ENCODE data around the gene ZBTB49.
A peak's percentile ranks its signal among the peaks of the same experiment; 100 is the strongest.

The ZBTB49 gene

DNA sequence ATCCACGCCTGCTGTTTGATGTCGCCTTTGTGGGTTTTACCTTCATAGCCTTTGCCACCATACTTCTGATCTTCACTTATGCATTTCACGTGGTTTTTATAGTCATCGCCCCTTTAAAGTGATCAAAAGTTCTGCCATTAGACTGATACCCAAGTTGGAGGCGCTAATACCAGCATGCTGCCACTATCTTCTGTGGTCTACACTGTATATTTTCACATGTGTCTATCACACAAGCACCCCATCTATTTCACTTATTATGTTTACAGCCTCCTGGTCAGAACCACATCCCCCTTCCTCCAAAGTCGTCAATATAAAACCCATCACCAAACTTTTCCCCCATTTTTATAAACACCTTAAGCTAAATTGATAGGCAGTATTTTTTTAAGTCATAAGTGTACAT lies 8.3 kb upstream of the ZBTB49 start (continued):
- TF ChIP-seq ZNF175 (tag by site-specific recombination; IDR thresholded peaks at IDR 0.05): no peak

DNA sequence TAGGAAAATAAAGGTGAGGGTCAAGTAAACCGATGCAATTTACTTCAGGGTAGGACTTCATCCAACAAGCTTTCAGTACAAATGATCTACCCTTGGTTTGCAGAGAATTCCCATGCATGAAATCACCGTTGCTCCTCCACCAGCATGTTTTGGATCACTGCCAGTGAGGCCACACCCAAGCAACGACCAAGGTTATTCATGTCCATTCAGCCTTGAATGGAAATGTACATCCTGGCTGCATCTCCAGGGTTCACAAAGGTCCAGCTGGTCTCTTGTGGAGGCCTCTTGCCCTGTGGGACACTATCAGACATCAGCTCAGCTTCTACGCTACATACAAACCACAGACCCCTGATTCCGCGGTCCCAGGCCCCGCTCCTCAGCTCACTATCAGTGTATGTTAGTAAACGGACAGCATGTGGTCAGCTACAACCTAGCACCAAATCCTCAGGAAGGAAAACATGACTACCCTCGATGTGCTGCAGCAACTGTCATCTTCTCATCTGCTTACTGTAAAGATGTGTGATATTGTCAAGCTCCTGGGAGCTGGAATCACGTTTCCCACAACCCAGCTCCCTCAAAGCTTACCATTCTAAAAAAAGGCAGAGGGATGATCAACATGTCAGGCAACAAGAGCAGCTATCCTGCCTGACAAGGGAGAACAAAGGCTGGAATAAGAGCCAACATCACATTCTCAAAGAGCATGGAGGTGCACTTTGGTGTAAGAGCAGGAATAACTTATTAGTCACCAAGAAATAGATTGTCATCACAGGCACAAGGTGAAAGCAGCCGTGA lies 5.0 kb upstream of the ZBTB49 start:
- TF ChIP-seq ZBTB1 (tag by site-specific recombination; IDR thresholded peaks at IDR 0.05) (no peak), OVOL3 (tag by site-specific recombination; IDR thresholded peaks at IDR 0.05) (no peak), KLF1 (tag by site-specific recombination; IDR thresholded peaks at IDR 0.05) (peak; percentile 57), KLF9 (tag by site-specific recombination; IDR thresholded peaks at IDR 0.05; ENCODE audit: low read depth) (peak; percentile 57)
- TF ChIP-seq, protein P1, sequence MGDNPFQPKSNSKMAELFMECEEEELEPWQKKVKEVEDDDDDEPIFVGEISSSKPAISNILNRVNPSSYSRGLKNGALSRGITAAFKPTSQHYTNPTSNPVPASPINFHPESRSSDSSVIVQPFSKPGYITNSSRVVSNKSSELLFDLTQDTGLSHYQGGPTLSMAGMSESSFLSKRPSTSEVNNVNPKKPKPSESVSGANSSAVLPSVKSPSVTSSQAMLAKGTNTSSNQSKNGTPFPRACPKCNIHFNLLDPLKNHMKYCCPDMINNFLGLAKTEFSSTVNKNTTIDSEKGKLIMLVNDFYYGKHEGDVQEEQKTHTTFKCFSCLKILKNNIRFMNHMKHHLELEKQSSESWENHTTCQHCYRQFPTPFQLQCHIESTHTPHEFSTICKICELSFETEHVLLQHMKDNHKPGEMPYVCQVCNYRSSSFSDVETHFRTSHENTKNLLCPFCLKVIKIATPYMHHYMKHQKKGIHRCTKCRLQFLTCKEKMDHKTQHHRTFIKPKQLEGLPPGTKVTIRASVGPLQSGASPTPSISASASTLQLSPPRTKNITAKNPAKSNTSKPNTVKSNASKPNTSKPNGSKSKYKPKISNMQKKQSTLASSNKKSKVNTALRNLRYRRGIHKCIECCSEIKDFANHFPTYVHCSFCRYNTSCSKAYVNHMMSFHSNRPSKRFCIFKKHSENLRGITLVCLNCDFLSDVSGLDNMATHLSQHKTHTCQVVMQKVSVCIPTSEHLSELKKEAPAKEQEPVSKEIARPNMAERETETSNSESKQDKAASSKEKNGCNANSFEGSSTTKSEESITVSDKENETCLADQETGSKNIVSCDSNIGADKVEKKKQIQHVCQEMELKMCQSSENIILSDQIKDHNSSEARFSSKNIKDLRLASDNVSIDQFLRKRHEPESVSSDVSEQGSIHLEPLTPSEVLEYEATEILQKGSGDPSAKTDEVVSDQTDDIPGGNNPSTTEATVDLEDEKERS (tag by site-specific recombination; IDR thresholded peaks at IDR 0.05): no peak
- ChIA-PET POLR2A (no interaction called here), CTCF (interaction anchor here (0.6 kb wide), 1 partner anchor 180 kb away, joined by 3 read pairs; no protein-coding TSS in a partner anchor)
- Histone ChIP-seq H3K27ac (ENCODE audit: extremely low read depth, low read depth, low read length) (no peak overlapping the region), H3K9me3 (ENCODE audit: control insufficient read depth, insufficient read depth, low read depth, low read length) (no peaks in the 10 kb centered on the region), H3K4me3 (ENCODE audit: low read depth, low read length) (no peak overlapping the region), H3K36me3 (ENCODE audit: control insufficient read depth in 2 of 2, insufficient read depth in 1 of 2, low read length in 2 of 2) (peaks cover under 1 to 68% of the 10 kb centered on the region in 2 experiments; a peak in 2 of 3 replicates), H3K4me1 (ENCODE audit: control insufficient read depth, insufficient read depth, low read length) (peaks cover 4% of the 10 kb centered on the region; the same call in 1 of the 2 replicates)

DNA sequence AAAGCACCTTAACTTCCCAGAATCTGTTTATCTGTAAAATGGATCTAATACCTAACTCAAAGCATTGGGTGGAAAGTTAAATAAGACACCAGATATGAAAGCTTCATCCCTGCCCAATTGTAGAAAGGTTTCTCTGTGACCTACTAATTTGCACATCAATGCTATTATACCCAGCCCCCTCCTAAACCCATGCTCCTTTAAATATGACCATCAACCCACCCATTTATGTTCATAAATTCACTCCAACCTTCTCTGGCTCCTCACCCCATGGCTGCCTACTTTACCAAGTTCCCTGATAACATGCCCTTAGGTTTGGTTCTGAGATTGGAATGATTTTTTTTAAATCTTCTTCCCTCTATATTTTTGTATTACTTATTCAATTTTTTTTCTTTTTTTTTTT lies 2.0 kb upstream of the ZBTB49 start:
- Histone ChIP-seq H3K9me3 (ENCODE audit: control insufficient read depth, insufficient read depth, low read depth, low read length) (no peaks in the 10 kb centered on the region), H3K4me1 (ENCODE audit: control insufficient read depth, insufficient read depth, low read length) (peaks cover 4% of the 10 kb centered on the region; the same call in 1 of the 2 replicates), H3K4me3 (ENCODE audit: low read depth, low read length) (no peak overlapping the region), H3K36me3 (ENCODE audit: control insufficient read depth in 2 of 2, insufficient read depth in 1 of 2, low read length in 2 of 2) (peaks cover 0 to 44% of the 10 kb centered on the region in 2 experiments; a peak in 1 of 3 replicates), H3K27ac (ENCODE audit: extremely low read depth, low read depth, low read length) (no peak overlapping the region)
- TF ChIP-seq ZNF184 (tag by site-specific recombination; IDR thresholded peaks at IDR 0.05): no peak
- TF ChIP-seq, protein P2, sequence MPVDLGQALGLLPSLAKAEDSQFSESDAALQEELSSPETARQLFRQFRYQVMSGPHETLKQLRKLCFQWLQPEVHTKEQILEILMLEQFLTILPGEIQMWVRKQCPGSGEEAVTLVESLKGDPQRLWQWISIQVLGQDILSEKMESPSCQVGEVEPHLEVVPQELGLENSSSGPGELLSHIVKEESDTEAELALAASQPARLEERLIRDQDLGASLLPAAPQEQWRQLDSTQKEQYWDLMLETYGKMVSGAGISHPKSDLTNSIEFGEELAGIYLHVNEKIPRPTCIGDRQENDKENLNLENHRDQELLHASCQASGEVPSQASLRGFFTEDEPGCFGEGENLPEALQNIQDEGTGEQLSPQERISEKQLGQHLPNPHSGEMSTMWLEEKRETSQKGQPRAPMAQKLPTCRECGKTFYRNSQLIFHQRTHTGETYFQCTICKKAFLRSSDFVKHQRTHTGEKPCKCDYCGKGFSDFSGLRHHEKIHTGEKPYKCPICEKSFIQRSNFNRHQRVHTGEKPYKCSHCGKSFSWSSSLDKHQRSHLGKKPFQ (tag by site-specific recombination; IDR thresholded peaks at IDR 0.05): no peak
- TF ChIP-seq ZNF223 (tag by site-specific recombination; IDR thresholded peaks at IDR 0.05): no peak
- TF ChIP-seq, protein P3, sequence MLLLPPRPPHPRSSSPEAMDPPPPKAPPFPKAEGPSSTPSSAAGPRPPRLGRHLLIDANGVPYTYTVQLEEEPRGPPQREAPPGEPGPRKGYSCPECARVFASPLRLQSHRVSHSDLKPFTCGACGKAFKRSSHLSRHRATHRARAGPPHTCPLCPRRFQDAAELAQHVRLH (tag by site-specific recombination; IDR thresholded peaks at IDR 0.05): no peak
- TF ChIP-seq OSR2 (tag by site-specific recombination; IDR thresholded peaks at IDR 0.05): no peak
- TF ChIP-seq ZNF391 (tag by site-specific recombination; IDR thresholded peaks at IDR 0.05; ENCODE audit: borderline replicate concordance, low read depth): no peak
- no peak for TF ChIP-seq SP7 (tag by site-specific recombination; IDR thresholded peaks at IDR 0.05)
- no peak for TF ChIP-seq ZIC2 (tag by site-specific recombination; IDR thresholded peaks at IDR 0.05)
- TF ChIP-seq SETDB1 (IDR thresholded peaks at IDR 0.05; ENCODE audit: insufficient read length, low read length): no peak
- no peak for TF ChIP-seq ZNF768 (tag by site-specific recombination; IDR thresholded peaks at IDR 0.05)
- no peak for TF ChIP-seq ZFP3 (tag by site-specific recombination; IDR thresholded peaks at IDR 0.05; ENCODE audit: low read depth)
- no peak for TF ChIP-seq ZNF558 (tag by site-specific recombination; IDR thresholded peaks at IDR 0.05)
- TF ChIP-seq, protein P4, sequence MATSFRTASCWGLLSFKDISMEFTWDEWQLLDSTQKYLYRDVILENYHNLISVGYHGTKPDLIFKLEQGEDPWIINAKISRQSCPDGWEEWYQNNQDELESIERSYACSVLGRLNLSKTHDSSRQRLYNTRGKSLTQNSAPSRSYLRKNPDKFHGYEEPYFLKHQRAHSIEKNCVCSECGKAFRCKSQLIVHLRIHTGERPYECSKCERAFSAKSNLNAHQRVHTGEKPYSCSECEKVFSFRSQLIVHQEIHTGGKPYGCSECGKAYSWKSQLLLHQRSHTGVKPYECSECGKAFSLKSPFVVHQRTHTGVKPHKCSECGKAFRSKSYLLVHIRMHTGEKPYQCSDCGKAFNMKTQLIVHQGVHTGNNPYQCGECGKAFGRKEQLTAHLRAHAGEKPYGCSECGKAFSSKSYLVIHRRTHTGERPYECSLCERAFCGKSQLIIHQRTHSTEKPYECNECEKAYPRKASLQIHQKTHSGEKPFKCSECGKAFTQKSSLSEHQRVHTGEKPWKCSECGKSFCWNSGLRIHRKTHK (tag by site-specific recombination; IDR thresholded peaks at IDR 0.05): no peak
- no peak for TF ChIP-seq GLI2 (tag by site-specific recombination; IDR thresholded peaks at IDR 0.05; ENCODE audit: borderline replicate concordance, low read depth)
- TF ChIP-seq SCRT2 (tag by site-specific recombination; IDR thresholded peaks at IDR 0.05): no peak
- TF ChIP-seq ZNF16 (tag by site-specific recombination; IDR thresholded peaks at IDR 0.05; ENCODE audit: low read depth): no peak
- no peak for TF ChIP-seq ZBTB1 (tag by site-specific recombination; IDR thresholded peaks at IDR 0.05)
- TF ChIP-seq ZNF585B (tag by site-specific recombination; IDR thresholded peaks at IDR 0.05): no peak
- TF ChIP-seq ZNF621 (tag by site-specific recombination; IDR thresholded peaks at IDR 0.05): no peak
- POLR2A ChIA-PET: no interaction called here
- CTCF ChIA-PET: interaction anchor here (1.6 kb wide), 1 partner anchor 36 kb away, joined by 4 read pairs; no protein-coding TSS in a partner anchor
